H1 (cell line): Measurements from ENCODE around the gene GRK5. TPM values are rescaled to one million over a fixed set of nuclear protein-coding genes. Genes with fewer than 3 reads are reported as not detected.

Experiments
- CTCF ChIA-PET: fragments of 300-600 bp; sonication (Branson Sonifier 250); formaldehyde crosslinking; loops from one replicate; lab custom pipeline; 2021; ENCODE audit not compliant: partially characterized antibody; lab: Charles Lee
- POLR2A ChIA-PET: fragments of 300-600 bp; sonication (Branson Sonifier 250); formaldehyde crosslinking; loops from one replicate; lab custom pipeline; 2021; ENCODE audit warnings: inconsistent platforms; ENCODE audit not compliant: partially characterized antibody; lab: Charles Lee
- DNase-seq, 2 experiments: peaks; one replicate each; pipeline versions ENCODE4 v3.0.0 to v3.0.0-alpha.2; 2010 to 2022; ENCODE audit warnings: low spot score in 2 of 2, low read depth in 1 of 2, mixed read lengths in 1 of 2
- FAIRE-seq: peaks from 2 replicates; lab custom pipeline; 2011; peaks lifted over from hg19 to GRCh38; lab: Jason Lieb, UNC
- H2AFZ ChIP-seq: 2 replicates; pipeline ENCODE4 v1.8.1; 2012; ENCODE audit warnings: low read length, inconsistent platforms
- H2AK5ac ChIP-seq: 2 replicates; pipeline ENCODE4 v1.6.1; 2013; ENCODE audit warnings: low read depth, low read length
- H2BK120ac ChIP-seq: replicated peaks from 2 replicates; pipeline ENCODE3; 2013; ENCODE audit warnings: low read depth, low read length, inconsistent platforms
- H2BK12ac ChIP-seq: 2 replicates; pipeline ENCODE4 v1.6.1; 2013; ENCODE audit warnings: low read depth, low read length
- H2BK15ac ChIP-seq: 2 replicates; pipeline ENCODE4 v1.6.1; 2013; ENCODE audit warnings: low read length
- H2BK20ac ChIP-seq: 2 replicates; pipeline ENCODE4 v1.6.1; 2013; ENCODE audit warnings: low read length
- H2BK5ac ChIP-seq: 2 replicates; pipeline ENCODE4 v1.6.1; 2013; ENCODE audit warnings: low read depth, low read length
- H3K14ac ChIP-seq: 2 replicates; pipeline ENCODE4 v1.6.1; 2013; ENCODE audit warnings: inconsistent platforms; ENCODE audit not compliant: insufficient read length
- H3K18ac ChIP-seq: 2 replicates; pipeline ENCODE4 v1.6.1; 2013; ENCODE audit warnings: low read length; ENCODE audit errors: extremely low read depth
- H3K23ac ChIP-seq: 2 replicates; pipeline ENCODE4 v1.6.1; 2013; ENCODE audit warnings: inconsistent platforms; ENCODE audit not compliant: insufficient read length
- H3K23me2 ChIP-seq: 2 replicates; pipeline ENCODE4 v1.6.1; 2013; ENCODE audit warnings: low read depth, low read length
- H3K27ac ChIP-seq: 2 replicates; pipeline ENCODE4 v1.6.1; 2011; ENCODE audit warnings: low read depth, low read length, inconsistent platforms
- H3K27me3 ChIP-seq, 4 experiments: replicated peaks in 1 of 4; 1 replicate in 1 of 4; 2 replicates in 3 of 4; pipeline versions ENCODE4 v1.6.1 to v1.8.1; 2011 to 2013; ENCODE audit warnings: low read length in 3 of 4, mild to moderate bottlenecking in 3 of 4, inconsistent platforms in 2 of 4, mixed read lengths in 2 of 4, moderate library complexity in 1 of 4; ENCODE audit not compliant: control insufficient read depth in 3 of 4, insufficient read depth in 3 of 4; ENCODE audit errors: extremely low read depth in 1 of 4
- H3K36me3 ChIP-seq, 4 experiments: 2 replicates each; pipeline versions ENCODE4 v1.6.1 to v1.8.1; 2011 to 2013; ENCODE audit warnings: mild to moderate bottlenecking in 4 of 4, low read length in 3 of 4, moderate library complexity in 2 of 4, control low read depth in 1 of 4, inconsistent platforms in 1 of 4; ENCODE audit not compliant: insufficient read depth in 4 of 4, control insufficient read depth in 2 of 4
- H3K4ac ChIP-seq: replicated peaks from 2 replicates; pipeline ENCODE3; 2013; ENCODE audit warnings: low read length, low read depth, mixed read lengths, inconsistent platforms; ENCODE audit not compliant: insufficient read length
- H3K4me1 ChIP-seq, 4 experiments: replicated peaks in 1 of 4; 1 replicate in 1 of 4; 2 replicates in 3 of 4; pipeline versions ENCODE4 v1.6.1 to v1.8.1; 2011 to 2013; ENCODE audit warnings: low read length in 3 of 4, inconsistent platforms in 2 of 4, mixed read lengths in 1 of 4; ENCODE audit not compliant: insufficient read depth in 4 of 4, control insufficient read depth in 3 of 4
- H3K4me2 ChIP-seq, 2 experiments: 2 replicates each; pipeline versions ENCODE4 v1.6.1 to v1.8.1; 2011 to 2013; ENCODE audit warnings: low read depth in 2 of 2, low read length in 2 of 2, control low read depth in 1 of 2, inconsistent platforms in 1 of 2, mild to moderate bottlenecking in 1 of 2; ENCODE audit not compliant: insufficient read depth in 1 of 2
- H3K4me3 ChIP-seq, 4 experiments: fragments of 200-600, 300-600 bp in 1 of 4; sonication (generic), shearing (Covaris generic), sonication (Bioruptor Twin) in 1 of 4; 2 replicates each; pipeline versions ENCODE4 v1.5.1 to v1.8.1; 2011 to 2016; ENCODE audit warnings: low read length in 4 of 4, low read depth in 3 of 4, control low read depth in 2 of 4, inconsistent platforms in 2 of 4, mild to moderate bottlenecking in 2 of 4, mixed read lengths in 1 of 4, moderate library complexity in 1 of 4; ENCODE audit not compliant: insufficient read depth in 2 of 4; ENCODE audit errors: extremely low read depth in 1 of 4
- H3K56ac ChIP-seq: replicated peaks from 2 replicates; pipeline ENCODE3; 2013; ENCODE audit warnings: low read depth, mild to moderate bottlenecking, mixed read lengths, low read length, inconsistent platforms; ENCODE audit not compliant: insufficient read length
- H3K79me1 ChIP-seq: 2 replicates; pipeline ENCODE4 v1.6.1; 2013; ENCODE audit warnings: low read depth, low read length, control low read depth
- H3K79me2 ChIP-seq, 2 experiments: 2 replicates each; pipeline versions ENCODE4 v1.6.1 to v1.8.1; 2012 to 2013; ENCODE audit warnings: low read length in 2 of 2, mild to moderate bottlenecking in 2 of 2, inconsistent platforms in 1 of 2; ENCODE audit not compliant: insufficient read depth in 2 of 2, control insufficient read depth in 1 of 2
- H3K9ac ChIP-seq, 4 experiments: replicated peaks in 1 of 4; 1 replicate in 1 of 4; 2 replicates in 3 of 4; pipeline versions ENCODE4 v1.6.1 to v1.8.1; 2011 to 2013; ENCODE audit warnings: low read depth in 3 of 4, low read length in 3 of 4, control low read depth in 2 of 4, mild to moderate bottlenecking in 2 of 4, moderate library complexity in 2 of 4, inconsistent platforms in 1 of 4; ENCODE audit errors: extremely low read depth in 1 of 4
- H3K9me3 ChIP-seq, 2 experiments: 2 replicates each; pipeline versions ENCODE4 v1.6.1 to v1.8.1; 2012 to 2013; ENCODE audit warnings: mild to moderate bottlenecking in 2 of 2, moderate library complexity in 2 of 2, control low read depth in 1 of 2, inconsistent platforms in 1 of 2, low read depth in 1 of 2, low read length in 1 of 2, mixed read lengths in 1 of 2; ENCODE audit not compliant: insufficient read depth in 2 of 2
- H4K20me1 ChIP-seq, 2 experiments: replicated peaks in 1 of 2; 2 replicates each; pipeline versions ENCODE3 to v1.8.1; 2011 to 2013; ENCODE audit warnings: inconsistent platforms in 2 of 2, low read length in 2 of 2, mild to moderate bottlenecking in 1 of 2; ENCODE audit not compliant: insufficient read depth in 2 of 2, control insufficient read depth in 1 of 2
- H4K5ac ChIP-seq: 2 replicates; pipeline ENCODE4 v1.6.1; 2013; ENCODE audit warnings: low read length, low read depth, mixed read lengths, inconsistent platforms; ENCODE audit not compliant: insufficient read length
- H4K8ac ChIP-seq: 2 replicates; pipeline ENCODE4 v1.8.0; 2013; ENCODE audit warnings: mild to moderate bottlenecking, moderate library complexity, low read length, inconsistent platforms; ENCODE audit not compliant: insufficient read depth; ENCODE audit errors: extremely low read depth
- H4K91ac ChIP-seq: replicated peaks from 2 replicates; pipeline ENCODE3; 2013; ENCODE audit warnings: low read length, mixed read lengths, inconsistent platforms; ENCODE audit not compliant: insufficient read length
- BACH1 ChIP-seq: IDR thresholded peaks from 2 replicates; pipeline ENCODE4 v1.6.1; 2012; ENCODE audit warnings: low read length, improper control_type of control experiment
- CEBPB ChIP-seq: IDR thresholded peaks from 2 replicates; pipeline ENCODE4 v1.6.1; 2012; ENCODE audit warnings: low read depth, low read length
- CHD1 ChIP-seq: IDR thresholded peaks from 2 replicates; pipeline ENCODE4 v1.6.1; 2012; ENCODE audit warnings: low read depth, low read length, improper control_type of control experiment
- CHD2 ChIP-seq: IDR thresholded peaks from 2 replicates; pipeline ENCODE4 v1.6.1; 2012; ENCODE audit warnings: low read length, improper control_type of control experiment
- EZH2 ChIP-seq: fragments of 200-600 bp; sonication (generic); IDR thresholded peaks from 2 replicates; pipeline ENCODE4 v1.7.1; 2012; ENCODE audit warnings: low read depth, mild to moderate bottlenecking, moderate library complexity, low read length, inconsistent platforms; ENCODE audit not compliant: severe bottlenecking
- HDAC2 ChIP-seq, 2 experiments: fragments of 300-600 bp in 1 of 2; sonication (generic) in 1 of 2; IDR thresholded peaks; 2 replicates each; pipeline ENCODE4 v1.6.1; 2011 to 2012; ENCODE audit warnings: low read depth in 2 of 2, low read length in 2 of 2, mild to moderate bottlenecking in 2 of 2, moderate library complexity in 2 of 2, borderline replicate concordance in 1 of 2, inconsistent platforms in 1 of 2
- KDM4A ChIP-seq: IDR thresholded peaks from one replicate; pipeline ENCODE4 v1.7.1; 2012; ENCODE audit warnings: low read depth, mild to moderate bottlenecking, moderate library complexity, low read length, inconsistent platforms; ENCODE audit not compliant: severe bottlenecking
- RBBP5 ChIP-seq: IDR thresholded peaks from 2 replicates; pipeline ENCODE4 v1.7.1; 2012; ENCODE audit warnings: low read depth, mild to moderate bottlenecking, inconsistent platforms, low read length, moderate library complexity, borderline replicate concordance
- SP1 ChIP-seq: IDR thresholded peaks from 2 replicates; pipeline ENCODE4 v1.6.1; 2011; ENCODE audit warnings: low read depth, low read length
- TBP ChIP-seq: IDR thresholded peaks from 2 replicates; pipeline ENCODE4 v1.6.1; 2011; ENCODE audit warnings: low read depth, low read length, improper control_type of control experiment
- TCF12 ChIP-seq: IDR thresholded peaks from 2 replicates; pipeline ENCODE4 v1.6.1; 2011; ENCODE audit warnings: low read depth, mild to moderate bottlenecking, low read length
- USF2 ChIP-seq: IDR thresholded peaks from 2 replicates; pipeline ENCODE4 v1.6.1; 2011; ENCODE audit warnings: low read length, improper control_type of control experiment
- WGBS, 2 experiments: shearing (Covaris generic) in 1 of 2; methylation state at CpG; one replicate each; pipeline versions ENCODE4 v1.1.6 to v1.1.7; 2013 to 2015; ENCODE audit warnings: low lambda C conversion rate in 2 of 2, mixed read lengths in 2 of 2, inconsistent platforms in 1 of 2, low coverage in 1 of 2, missing lambda C conversion rate in 1 of 2; ENCODE audit not compliant: insufficient replicate concordance in 2 of 2, insufficient coverage in 1 of 2, insufficient read length in 1 of 2; ENCODE audit errors: extremely low coverage in 1 of 2, missing lambda C conversion rate in 1 of 2; 5-methylcytosine and 5-hydroxymethylcytosine counted together
- polyA plus RNA-seq, 7 experiments: library from polyadenylated mRNA; depleted of rRNA in 3 of 7; stranded (reverse) in 5 of 7; unstranded in 2 of 7; fragments of >200 nt in 5 of 7; fragments of 200-250 nt in 2 of 7; gene quantifications; 1 replicate in 5 of 7; 2 replicates in 1 of 7; 4 replicates in 1 of 7; pipeline versions ENCODE4 v1.2.1 to v1.2.3, GENCODE V29; 2011 to 2013; ENCODE audit warnings: missing spikeins in 2 of 7, mixed read lengths in 2 of 7
- total RNA-seq: library from RNA; stranded (reverse); fragmentation: NEBNext Ultra II Directional; extraction: Animal tissue kit (Norgen Biotek cat#: 25700); gene quantifications from 2 replicates; pipeline ENCODE4 v1.2.1, GENCODE V29; 2021

Gene GRK5
- total and polyA plus RNA-seq, 2 of the 8 experiments (the other 6 are each of a cell fraction or from before 2014, with no cell fraction given), result 0.54 to 2.5 TPM

- FAIRE-seq (no peak), DNase-seq (no peak)
- ChIA-PET POLR2A (no interaction called here), CTCF (interaction anchor here (0.7 to 3.8 kb wide), 4 partner anchors 10 to 175 kb away, joined by 3 to 11 read pairs (median 3); no protein-coding TSS in a partner anchor)
- TF ChIP-seq EZH2, result no peak
- TF ChIP-seq HDAC2 (IDR thresholded peaks at IDR 0.05; ENCODE audit: borderline replicate concordance in 1 of 2, low read depth in 2 of 2, low read length in 2 of 2), result no peak
- TF ChIP-seq RBBP5, result no peak
- TF ChIP-seq CEBPB, result no peak
- TF ChIP-seq TBP, result no peak
- no peak for TF ChIP-seq CHD1
- TF ChIP-seq CHD2, result no peak
- TF ChIP-seq TCF12, result no peak
- no peak for TF ChIP-seq KDM4A
- TF ChIP-seq BACH1, result no peak
- no peak for TF ChIP-seq SP1
- TF ChIP-seq USF2, result no peak
- Histone ChIP-seq H2AFZ (no peak overlapping the region), H3K9ac (no peak overlapping the region), H3K36me3 (no peaks in the 10 kb centered on the region), H4K91ac (no peak overlapping the region), H2BK5ac (no peak overlapping the region), H3K14ac (no peak overlapping the region), H4K8ac (no peak overlapping the region), H2BK15ac (no peak overlapping the region), H3K79me2 (no peaks in the 10 kb centered on the region), H3K27ac (no peak overlapping the region), H3K4me1 (peaks cover 0 to 4% (median 0%) of the 10 kb centered on the region in 4 experiments; a peak in 1 of 7 replicates), H3K4ac (no peak overlapping the region), H3K18ac (no peak overlapping the region), H3K4me3 (no peak overlapping the region), H2AK5ac (no peak overlapping the region), H3K23me2 (peaks cover 2% of the 10 kb centered on the region; the same call in 1 of the 2 replicates), H2BK120ac (no peak overlapping the region), H3K9me3 (no peaks in the 10 kb centered on the region), H2BK12ac (no peak overlapping the region), H3K23ac (no peak overlapping the region), H4K20me1 (no peaks in the 10 kb centered on the region), H3K56ac (no peak overlapping the region), H3K27me3 (no peaks in the 10 kb centered on the region), H3K4me2 (no peak overlapping the region), H3K79me1 (no peaks in the 10 kb centered on the region), H2BK20ac (no peak overlapping the region), H4K5ac (no peak overlapping the region)
- 86% methylated on average over 7 of the region's 7 CpGs; no CpG with 5 or more reads in 1 of the 2 experiments for WGBS, 2 experiments
These were observed 77.3 kb downstream of the GRK5 start for GRCh38 chr10:119284679-119285096.
